Ovary (tissue), 3 donors: ENCODE data around the gene EDAR.

Experiments
- EP300 ChIP-seq: sonication (generic); formaldehyde crosslinking; IDR thresholded peaks from one replicate; pipeline ENCODE4 v1.6.1; 2017; ENCODE audit warnings: antibody characterized with exemption
- POLR2A ChIP-seq: fragments of 450-650 bp; IDR thresholded peaks from one replicate; pipeline ENCODE4 v1.6.1; 2017; ENCODE audit warnings: antibody characterized with exemption, mild to moderate bottlenecking, moderate library complexity
- TF ChIP-seq, protein P1 (sequence below), 3 donors: fragments of 450-650 bp in 2 of 3; fragments of 200-600 bp in 1 of 3; IDR thresholded peaks; one replicate each; pipeline versions ENCODE4 v1.5.1 to v1.8.0; 2016 to 2022; ENCODE audit warnings: antibody characterized with exemption in 3 of 3, mild to moderate bottlenecking in 1 of 3
- donor health status: DM: no; HTN: no; CAD: no.

DNA sequence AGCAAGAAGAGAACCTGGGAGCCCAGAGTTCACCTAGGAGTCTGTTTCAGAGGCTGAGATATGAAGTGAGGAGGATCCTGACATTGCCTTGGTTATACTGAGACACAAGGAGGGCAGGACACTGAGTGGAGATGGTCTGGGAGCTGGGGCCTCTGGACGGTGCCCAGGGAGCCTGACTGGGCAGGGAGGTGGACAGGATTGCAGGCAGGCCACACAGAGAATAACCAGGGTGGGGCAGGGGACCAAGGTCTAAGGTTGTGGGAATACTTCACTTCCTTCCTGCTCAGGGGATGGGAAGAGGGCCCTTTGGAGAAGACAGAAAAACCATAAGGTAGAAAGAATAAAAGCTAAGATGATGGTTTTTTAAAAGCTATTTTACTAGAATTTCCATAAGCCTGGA lies 18.7 kb downstream of the EDAR start:
- TF ChIP-seq POLR2A (no peak), EP300 (no peak)
- TF ChIP-seq, protein P1, sequence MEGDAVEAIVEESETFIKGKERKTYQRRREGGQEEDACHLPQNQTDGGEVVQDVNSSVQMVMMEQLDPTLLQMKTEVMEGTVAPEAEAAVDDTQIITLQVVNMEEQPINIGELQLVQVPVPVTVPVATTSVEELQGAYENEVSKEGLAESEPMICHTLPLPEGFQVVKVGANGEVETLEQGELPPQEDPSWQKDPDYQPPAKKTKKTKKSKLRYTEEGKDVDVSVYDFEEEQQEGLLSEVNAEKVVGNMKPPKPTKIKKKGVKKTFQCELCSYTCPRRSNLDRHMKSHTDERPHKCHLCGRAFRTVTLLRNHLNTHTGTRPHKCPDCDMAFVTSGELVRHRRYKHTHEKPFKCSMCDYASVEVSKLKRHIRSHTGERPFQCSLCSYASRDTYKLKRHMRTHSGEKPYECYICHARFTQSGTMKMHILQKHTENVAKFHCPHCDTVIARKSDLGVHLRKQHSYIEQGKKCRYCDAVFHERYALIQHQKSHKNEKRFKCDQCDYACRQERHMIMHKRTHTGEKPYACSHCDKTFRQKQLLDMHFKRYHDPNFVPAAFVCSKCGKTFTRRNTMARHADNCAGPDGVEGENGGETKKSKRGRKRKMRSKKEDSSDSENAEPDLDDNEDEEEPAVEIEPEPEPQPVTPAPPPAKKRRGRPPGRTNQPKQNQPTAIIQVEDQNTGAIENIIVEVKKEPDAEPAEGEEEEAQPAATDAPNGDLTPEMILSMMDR (IDR thresholded peaks at IDR 0.05), result no peak
